H9 (cell line): ENCODE data around the gene EDIL3. TPM values are rescaled to one million over a fixed set of nuclear protein-coding genes. Genes with fewer than 3 reads are reported as not detected.

Source experiments
- DNase-seq: peaks from one replicate; pipeline ENCODE4 v3.0.0-alpha.2; 2017
- H2AFZ ChIP-seq: one replicate; pipeline ENCODE4 v1.6.1; 2013; ENCODE audit warnings: mild to moderate bottlenecking, low read length, control low read depth, moderate library complexity
- H2AK5ac ChIP-seq: 2 replicates; pipeline ENCODE4 v1.6.1; 2013; ENCODE audit warnings: low read length, control low read depth, mixed read lengths; ENCODE audit not compliant: insufficient read length
- H2BK120ac ChIP-seq: one replicate; pipeline ENCODE4 v1.6.1; 2013; ENCODE audit warnings: low read depth, mild to moderate bottlenecking, low read length, control low read depth, inconsistent platforms; ENCODE audit not compliant: poor library complexity, severe bottlenecking
- H2BK12ac ChIP-seq: 2 replicates; pipeline ENCODE4 v1.6.1; 2013; ENCODE audit warnings: low read length, control low read depth, mixed read lengths, low read depth; ENCODE audit not compliant: insufficient read length
- H2BK15ac ChIP-seq: 2 replicates; pipeline ENCODE4 v1.6.1; 2013; ENCODE audit warnings: low read depth, low read length, control low read depth
- H2BK20ac ChIP-seq: one replicate; pipeline ENCODE4 v1.6.1; 2013; ENCODE audit warnings: low read depth, mild to moderate bottlenecking, low read length, control low read depth, inconsistent platforms; ENCODE audit not compliant: poor library complexity, severe bottlenecking
- H2BK5ac ChIP-seq: 2 replicates; pipeline ENCODE4 v1.6.1; 2013; ENCODE audit warnings: low read length, control low read depth, mixed read lengths; ENCODE audit not compliant: insufficient read length
- H3K14ac ChIP-seq: 2 replicates; pipeline ENCODE4 v1.6.1; 2013; ENCODE audit warnings: low read length, control low read depth; ENCODE audit not compliant: insufficient read depth
- H3K18ac ChIP-seq: 2 replicates; pipeline ENCODE4 v1.6.1; 2013; ENCODE audit warnings: low read depth, mild to moderate bottlenecking, mixed read lengths, low read length, control low read depth; ENCODE audit not compliant: insufficient read length
- H3K23ac ChIP-seq: 2 replicates; pipeline ENCODE4 v1.6.1; 2013; ENCODE audit warnings: low read length, control low read depth, mixed read lengths, low read depth; ENCODE audit not compliant: insufficient read length
- H3K23me2 ChIP-seq: 2 replicates; pipeline ENCODE4 v1.6.1; 2013; ENCODE audit warnings: low read depth, mild to moderate bottlenecking, mixed read lengths, low read length, control low read depth; ENCODE audit not compliant: insufficient read length, poor library complexity, severe bottlenecking
- H3K27ac ChIP-seq: 2 replicates; pipeline ENCODE4 v1.5.1; 2013; ENCODE audit warnings: low read length, control low read depth, mixed read lengths, low read depth; ENCODE audit not compliant: insufficient read length
- H3K27me3 ChIP-seq: 2 replicates; pipeline ENCODE4 v1.6.1; 2013; ENCODE audit warnings: low read length, control low read depth, inconsistent platforms; ENCODE audit not compliant: insufficient read depth
- H3K4ac ChIP-seq: 2 replicates; pipeline ENCODE4 v1.6.1; 2013; ENCODE audit warnings: low read depth, mild to moderate bottlenecking, control low read depth, inconsistent platforms, low read length, moderate library complexity
- H3K4me1 ChIP-seq: 2 replicates; pipeline ENCODE4 v1.6.1; 2013; ENCODE audit warnings: low read length, control low read depth, inconsistent platforms; ENCODE audit not compliant: insufficient read depth
- H3K4me2 ChIP-seq: 2 replicates; pipeline ENCODE4 v1.6.1; 2013; ENCODE audit warnings: low read length, control low read depth, mixed read lengths; ENCODE audit not compliant: insufficient read length, insufficient read depth
- H3K56ac ChIP-seq: 2 replicates; pipeline ENCODE4 v1.6.1; 2013; ENCODE audit warnings: low read depth, mild to moderate bottlenecking, mixed read lengths, low read length, control low read depth; ENCODE audit not compliant: insufficient read length
- H3K79me1 ChIP-seq: 2 replicates; pipeline ENCODE4 v1.6.1; 2013; ENCODE audit warnings: low read depth, mild to moderate bottlenecking, moderate library complexity, low read length, control low read depth, inconsistent platforms; ENCODE audit not compliant: insufficient read depth, poor library complexity, severe bottlenecking
- H3K79me2 ChIP-seq: 2 replicates; pipeline ENCODE4 v1.6.1; 2013; ENCODE audit warnings: low read length, control low read depth, inconsistent platforms; ENCODE audit not compliant: insufficient read depth
- H3K9ac ChIP-seq: 2 replicates; pipeline ENCODE4 v1.6.1; 2013; ENCODE audit warnings: low read length, control low read depth, mixed read lengths; ENCODE audit not compliant: insufficient read length; ENCODE audit errors: extremely low read depth
- H3K9me3 ChIP-seq: one replicate; pipeline ENCODE4 v1.6.1; 2013; ENCODE audit warnings: low read depth, low read length, inconsistent platforms; ENCODE audit not compliant: control insufficient read depth
- H3T11ph ChIP-seq: one replicate; pipeline ENCODE4 v1.6.1; 2013; ENCODE audit warnings: mild to moderate bottlenecking, low read length, control low read depth, inconsistent platforms
- H4K20me1 ChIP-seq: one replicate; pipeline ENCODE4 v1.6.1; 2013; ENCODE audit not compliant: control insufficient read depth, insufficient read length, insufficient read depth
- H4K5ac ChIP-seq: 2 replicates; pipeline ENCODE4 v1.6.1; 2013; ENCODE audit warnings: low read depth, mild to moderate bottlenecking, mixed read lengths, low read length, control low read depth; ENCODE audit not compliant: insufficient read length
- H4K8ac ChIP-seq: replicated peaks from 2 replicates; pipeline ENCODE4 v1.6.1; 2013; ENCODE audit warnings: low read length, control low read depth, mixed read lengths, low read depth; ENCODE audit not compliant: insufficient read length
- H4K91ac ChIP-seq: 2 replicates; pipeline ENCODE4 v1.6.1; 2013; ENCODE audit warnings: low read depth, mild to moderate bottlenecking, moderate library complexity, mixed read lengths, low read length, control low read depth; ENCODE audit not compliant: insufficient read length
- H3K27ac Mint-ChIP-seq, 3 experiments: 2 replicates in 2 of 3; 3 replicates in 1 of 3; pipeline ENCODE4 v1.8.0; 2020 to 2021; ENCODE audit warnings: mixed read lengths in 3 of 3, mild to moderate bottlenecking in 1 of 3, moderate library complexity in 1 of 3
- H3K27me3 Mint-ChIP-seq: 2 replicates; pipeline ENCODE4 v1.8.0; 2021; ENCODE audit warnings: low read depth, mild to moderate bottlenecking, moderate library complexity, mixed read lengths
- H3K36me3 Mint-ChIP-seq, 3 experiments: 2 replicates in 2 of 3; 3 replicates in 1 of 3; pipeline ENCODE4 v1.8.0; 2020 to 2021; ENCODE audit warnings: low read depth in 3 of 3, mixed read lengths in 3 of 3; ENCODE audit not compliant: insufficient read depth in 1 of 3
- H3K4me1 Mint-ChIP-seq, 2 experiments: 2 replicates each; pipeline ENCODE4 v1.8.0; 2020; ENCODE audit warnings: mixed read lengths in 2 of 2
- H3K4me3 Mint-ChIP-seq, 2 experiments: 2 replicates in 1 of 2; 3 replicates in 1 of 2; pipeline ENCODE4 v1.8.0; 2020 to 2021; ENCODE audit warnings: mild to moderate bottlenecking in 2 of 2, mixed read lengths in 2 of 2, moderate library complexity in 1 of 2
- H3K9me3 Mint-ChIP-seq, 2 experiments: 2 replicates in 1 of 2; 3 replicates in 1 of 2; pipeline ENCODE4 v1.8.0; 2020; ENCODE audit warnings: mild to moderate bottlenecking in 2 of 2, mixed read lengths in 2 of 2, moderate library complexity in 1 of 2
- CTCF ChIP-seq: fragments of 200-600 bp; sonication (generic); conservative IDR thresholded peaks from 3 replicates; pipeline ENCODE4 v1.8.0; 2021; ENCODE audit warnings: antibody characterized with exemption, mild to moderate bottlenecking
- total RNA-seq: library from RNA; stranded (reverse); gene quantifications from 2 replicates; pipeline ENCODE4 v1.2.1, GENCODE V29; 2021

EDIL3 gene
- total RNA-seq, 1 experiment from 2014 or later: 61.9 TPM

- peaks cover 0 to 4% (median 0%) of the 10 kb centered on the region in 3 experiments; a peak in 2 of 7 replicates for H3K36me3 Mint-ChIP-seq
- Histone ChIP-seq H4K20me1 (no peaks in the 10 kb centered on the region), H2BK120ac (no peak overlapping the region), H3K23me2 (no peaks in the 10 kb centered on the region), H2BK20ac (no peak overlapping the region), H2AFZ (no peak overlapping the region), H4K91ac (no peak overlapping the region), H3K9me3 (no peaks in the 10 kb centered on the region), H3K4me1 (no peaks in the 10 kb centered on the region), H2BK15ac (no peak overlapping the region), H2AK5ac (no peak overlapping the region), H3K23ac (no peak overlapping the region), H3T11ph (no peak overlapping the region), H3K27me3 (no peaks in the 10 kb centered on the region), H3K9ac (no peak overlapping the region), H3K79me2 (no peaks in the 10 kb centered on the region), H3K14ac (no peak overlapping the region), H3K56ac (no peak overlapping the region), H3K4me2 (no peak overlapping the region), H3K4ac (no peak overlapping the region), H4K8ac (no peak overlapping the region), H4K5ac (no peak overlapping the region), H3K18ac (no peak overlapping the region), H3K27ac (no peak overlapping the region), H2BK5ac (no peak overlapping the region), H2BK12ac (no peak overlapping the region), H3K79me1 (no peaks in the 10 kb centered on the region)
- DNase-seq: no peak
- H3K4me1 Mint-ChIP-seq: no peaks in the 10 kb centered on the region
- no peak for TF ChIP-seq CTCF
- H3K27me3 Mint-ChIP-seq: no peaks in the 10 kb centered on the region
- H3K4me3 Mint-ChIP-seq: no peak overlapping the region
- H3K27ac Mint-ChIP-seq: no peak overlapping the region
- no peaks in the 10 kb centered on the region for H3K9me3 Mint-ChIP-seq
Observed at GRCh38 chr5:84131372-84131771, 253.3 kb downstream of the EDIL3 start.
